GM19099 (cell line): ENCODE measurements around the gene OSTM1.

Experiments used
- POLR2A ChIP-seq: IDR thresholded peaks from 3 replicates; pipeline ENCODE4 v1.6.1; 2011; ENCODE audit warnings: low read depth; ENCODE audit not compliant: insufficient read length; ENCODE audit errors: extremely low read depth

OSTM1 gene

DNA sequence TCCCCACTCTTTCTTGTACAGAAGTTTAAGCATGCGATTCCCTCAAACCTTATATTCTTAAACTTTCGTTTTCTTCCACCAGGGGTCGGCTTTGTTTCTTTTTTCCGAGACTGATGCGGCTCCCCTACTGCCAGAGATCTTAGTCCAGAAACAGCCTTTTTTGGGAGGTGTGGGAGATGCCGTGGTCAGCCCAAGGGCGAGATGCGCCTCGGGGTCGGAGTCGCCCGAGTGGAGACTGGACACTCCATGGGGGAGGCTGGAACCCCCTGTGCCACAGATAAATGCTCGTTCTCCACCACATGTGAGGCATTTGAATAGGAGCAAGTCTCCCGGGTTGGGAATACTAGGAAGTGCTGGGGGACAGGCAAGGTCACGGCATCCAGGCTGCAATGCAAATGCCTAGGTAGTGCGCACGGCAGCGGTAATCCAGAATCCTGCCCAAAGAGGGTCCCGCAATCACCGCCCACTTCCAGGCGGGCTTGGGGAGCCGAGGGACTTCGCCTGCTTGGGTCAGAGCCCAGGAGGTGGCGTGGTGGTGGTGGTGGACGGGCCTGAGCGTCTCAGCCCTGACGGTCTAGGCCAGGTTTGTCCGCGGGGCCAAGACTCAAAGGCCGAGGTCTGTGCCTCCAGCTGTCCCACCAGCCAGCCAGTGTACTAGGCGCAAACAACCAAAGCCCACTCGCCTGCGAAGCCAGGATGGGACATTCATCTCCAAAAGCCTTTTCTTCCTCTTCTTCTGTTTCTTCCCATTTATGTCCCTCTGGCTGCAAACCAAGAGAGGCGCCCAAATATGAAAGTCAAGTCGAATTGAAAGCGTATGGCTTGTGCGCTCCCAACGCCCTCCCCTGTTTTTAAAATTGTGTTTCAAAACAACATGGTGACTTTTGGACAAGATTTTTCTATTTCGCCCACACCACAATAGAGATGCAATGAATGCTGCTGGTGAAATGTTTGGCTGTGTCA is 39.3 kb upstream of the OSTM1 start:
- no peak for TF ChIP-seq POLR2A

DNA sequence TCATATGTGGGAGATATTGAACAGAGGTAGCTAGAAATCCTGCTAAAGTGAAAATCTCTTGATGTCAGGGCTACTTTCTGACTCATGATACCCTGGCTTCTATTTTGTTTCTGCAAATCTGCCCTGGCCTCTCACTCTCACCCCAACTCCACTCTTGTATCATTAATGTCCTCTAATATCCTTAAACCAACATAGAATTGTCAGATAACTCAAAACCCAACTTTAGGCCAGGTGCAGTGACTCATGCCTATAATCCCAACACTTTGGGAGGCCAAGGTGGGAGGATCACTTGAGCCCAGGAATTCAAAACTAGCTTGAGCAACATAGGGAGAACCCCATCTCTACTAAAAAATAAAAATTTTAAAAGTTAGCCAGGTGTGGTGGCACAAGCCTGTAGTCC is 33.8 kb upstream of the OSTM1 start:
- TF ChIP-seq POLR2A = no peak

DNA sequence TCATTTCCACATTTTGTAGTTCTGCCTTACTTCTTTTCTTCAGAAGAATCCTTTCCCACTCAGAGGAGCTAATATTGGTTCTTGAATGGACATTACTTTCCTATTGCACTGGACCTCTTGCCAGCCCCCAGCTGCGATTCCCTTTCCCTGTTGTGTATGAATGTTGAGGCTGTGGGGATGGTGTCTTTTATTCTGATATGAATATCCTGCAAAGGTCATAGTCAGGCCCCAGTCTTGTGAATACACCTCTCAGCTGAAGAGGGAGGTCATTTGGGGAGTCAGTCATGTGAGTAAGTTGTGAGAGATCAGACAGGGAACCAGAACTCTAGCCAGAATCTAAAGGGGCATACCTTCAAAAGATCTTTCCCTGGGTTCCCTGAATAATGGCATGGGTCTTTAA is 32.6 kb upstream of the OSTM1 start:
- TF ChIP-seq POLR2A = no peak

DNA sequence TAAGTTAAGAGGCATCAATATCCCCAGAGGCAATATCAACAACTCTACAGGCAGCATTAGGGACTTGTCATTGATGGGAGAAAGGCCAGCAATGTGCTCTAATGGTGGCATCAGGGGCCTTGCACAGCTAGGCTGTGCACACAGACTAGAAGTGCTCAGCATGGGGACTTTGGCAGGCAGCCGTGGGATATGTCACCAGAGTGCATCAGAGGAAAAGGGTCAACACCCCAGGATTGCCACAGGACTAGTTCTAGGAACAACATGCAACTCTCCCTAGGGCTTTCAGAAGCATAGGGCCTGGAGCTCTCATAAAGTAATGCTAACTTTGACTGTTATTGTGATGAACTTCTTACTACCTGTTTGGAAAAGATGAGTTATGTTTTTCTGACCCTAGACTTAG is 32.2 kb upstream of the OSTM1 start:
- TF ChIP-seq POLR2A = no peak

DNA sequence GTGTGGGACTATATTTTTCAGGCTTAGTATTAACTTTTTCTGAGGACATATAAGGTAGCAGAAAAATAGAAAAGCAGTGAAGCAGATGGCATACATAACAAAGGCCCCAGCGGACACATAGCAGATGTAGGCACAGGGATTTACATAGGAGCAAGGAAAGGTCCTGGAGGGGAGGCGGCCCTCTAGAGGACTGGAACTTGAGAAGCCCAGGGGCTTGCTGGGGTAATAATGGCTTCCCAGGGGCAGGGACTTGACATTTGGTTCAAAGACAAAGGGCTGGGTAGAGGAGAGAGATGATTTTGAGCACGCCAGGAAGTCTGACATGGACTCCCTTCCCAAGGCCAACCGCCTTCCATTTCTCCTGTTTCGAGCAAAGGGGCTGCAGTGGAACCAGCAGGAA is 31.7 kb upstream of the OSTM1 start:
- TF ChIP-seq POLR2A = no peak

DNA sequence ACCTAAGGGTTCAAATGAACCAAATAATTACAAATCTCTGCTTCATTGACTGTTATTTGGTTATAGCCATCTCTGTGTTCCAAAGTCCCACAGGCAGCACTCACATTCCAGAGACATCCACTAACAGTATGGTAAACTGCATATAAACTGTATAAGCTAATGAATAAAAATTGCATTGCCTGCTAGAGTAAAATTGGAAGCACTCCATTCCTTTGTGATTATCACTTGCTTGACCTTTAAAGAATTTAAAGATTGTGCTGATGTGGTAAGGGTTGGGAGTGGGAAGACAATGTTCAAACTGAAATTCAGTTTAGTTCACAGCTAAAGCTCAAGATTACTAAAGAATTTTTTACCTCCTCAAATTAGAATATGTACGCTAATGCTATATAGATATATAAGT is 31.0 kb upstream of the OSTM1 start:
- no peak for TF ChIP-seq POLR2A

DNA sequence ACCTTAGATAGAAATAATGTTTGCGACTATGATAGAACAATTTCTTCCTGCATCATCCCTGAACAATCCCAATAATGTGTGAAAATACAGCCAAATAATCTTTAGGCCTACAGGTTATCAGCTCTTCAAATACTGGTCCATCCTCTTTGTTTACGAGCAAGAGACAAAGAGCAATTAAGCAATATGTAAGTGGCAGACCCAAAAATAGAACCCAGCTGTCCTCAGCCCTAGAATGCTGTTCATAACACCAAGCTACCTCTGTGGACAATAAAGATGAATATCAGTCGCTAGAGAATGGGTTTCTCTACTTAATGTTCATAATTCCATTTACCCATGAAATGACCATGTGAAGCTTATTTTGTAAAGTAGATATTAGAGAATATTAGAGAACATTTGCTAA is 28.4 kb upstream of the OSTM1 start:
- no peak for TF ChIP-seq POLR2A

DNA sequence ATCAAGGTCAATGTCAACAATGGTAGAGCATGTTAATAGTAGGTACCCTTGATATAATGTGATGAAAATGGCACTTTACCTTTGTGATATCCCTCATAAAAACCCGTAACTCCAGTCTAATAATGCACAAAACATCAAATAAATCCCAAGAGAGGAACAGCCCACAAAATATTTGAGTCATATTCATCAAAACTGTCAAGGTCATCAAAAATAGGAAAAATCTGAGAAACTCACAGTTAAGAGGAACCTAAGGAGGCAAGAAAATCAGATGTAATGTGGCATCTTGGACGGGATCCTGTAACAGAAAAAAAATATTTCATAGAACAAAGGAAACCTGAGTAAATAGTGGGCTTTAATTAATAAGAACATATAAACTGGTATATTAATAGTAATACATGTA is 25.5 kb upstream of the OSTM1 start:
- TF ChIP-seq POLR2A = no peak

DNA sequence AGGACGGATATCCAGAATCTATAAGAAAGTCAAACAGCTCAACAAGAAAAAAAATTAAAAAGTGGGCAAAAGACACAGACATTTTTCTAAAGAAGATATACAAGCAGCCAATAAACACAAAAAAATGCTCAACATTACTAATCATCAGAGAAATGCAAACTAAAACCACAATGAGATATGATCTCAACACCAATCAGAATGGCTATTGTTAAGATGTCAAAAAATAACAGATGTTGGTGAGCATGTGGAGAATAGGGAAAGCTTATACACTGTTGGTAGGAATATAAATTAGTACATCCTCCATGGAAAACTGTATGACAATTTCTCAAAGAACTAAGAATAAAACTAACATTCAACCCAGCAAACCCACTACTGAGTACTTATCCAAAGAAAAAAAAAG is 23.3 kb upstream of the OSTM1 start:
- TF ChIP-seq POLR2A = no peak

DNA sequence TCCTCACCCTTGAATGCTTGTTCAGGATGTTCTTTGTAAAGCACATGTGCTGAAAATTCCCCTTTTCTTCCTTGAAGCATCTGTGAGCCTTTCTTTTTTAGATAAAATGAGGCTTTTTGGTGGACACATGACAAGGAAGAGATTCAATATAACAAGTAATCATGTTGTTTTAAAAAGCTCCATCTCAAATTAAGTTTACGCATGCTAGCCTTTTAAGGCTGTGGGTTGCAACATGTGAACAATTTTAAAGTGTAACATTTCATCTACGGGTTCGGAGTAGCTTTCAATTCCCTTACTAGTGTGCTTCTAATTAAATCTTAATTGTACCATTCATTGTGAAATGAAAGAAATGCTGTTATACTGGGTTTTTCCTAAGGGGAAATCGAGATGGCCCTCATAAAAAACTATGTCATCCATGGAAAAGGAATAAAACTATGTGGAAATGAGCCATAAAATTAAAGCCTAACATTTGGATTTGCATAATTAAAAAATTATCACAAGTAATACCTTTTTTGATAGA is 19.3 kb upstream of the OSTM1 start:
- TF ChIP-seq POLR2A = no peak

DNA sequence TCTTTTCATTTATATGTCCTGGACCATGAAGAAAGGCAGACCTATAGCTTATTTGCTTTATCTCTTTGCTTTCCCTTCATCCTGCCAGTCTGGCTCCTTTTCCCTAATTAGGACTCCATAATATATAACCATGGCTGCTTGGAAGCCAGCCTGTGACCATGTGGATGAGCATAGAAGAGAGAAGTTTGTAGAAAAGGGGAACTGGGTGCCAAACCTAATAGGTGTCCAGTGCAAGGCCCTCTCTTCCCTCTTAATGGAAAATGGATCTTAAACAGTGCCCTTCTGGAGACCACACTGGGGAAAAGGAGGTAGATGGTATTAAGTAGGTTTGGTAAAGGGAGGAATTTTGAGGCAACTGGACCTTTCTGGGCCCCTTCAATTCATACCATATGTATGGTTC is 16.7 kb upstream of the OSTM1 start:
- TF ChIP-seq POLR2A = no peak

DNA sequence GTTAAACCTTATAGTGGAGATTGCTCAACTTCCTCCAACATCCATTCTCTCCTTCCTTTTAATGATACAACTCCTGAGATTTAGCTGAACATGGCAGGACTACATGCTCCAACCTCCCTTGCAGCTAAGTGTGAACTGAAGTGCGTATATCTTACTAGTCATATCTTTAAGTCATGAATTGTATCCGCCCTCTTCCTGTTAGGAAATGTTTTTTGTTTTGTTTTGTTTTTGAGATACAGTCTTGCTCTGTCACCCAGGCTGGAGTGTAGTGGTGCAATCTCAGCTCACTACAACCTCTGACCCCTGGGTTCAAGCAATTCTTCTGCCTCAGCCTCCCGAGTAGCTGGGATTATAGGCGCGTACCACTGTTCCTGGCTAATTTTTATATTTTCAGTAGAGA is 8.8 kb upstream of the OSTM1 start:
- no peak for TF ChIP-seq POLR2A

DNA sequence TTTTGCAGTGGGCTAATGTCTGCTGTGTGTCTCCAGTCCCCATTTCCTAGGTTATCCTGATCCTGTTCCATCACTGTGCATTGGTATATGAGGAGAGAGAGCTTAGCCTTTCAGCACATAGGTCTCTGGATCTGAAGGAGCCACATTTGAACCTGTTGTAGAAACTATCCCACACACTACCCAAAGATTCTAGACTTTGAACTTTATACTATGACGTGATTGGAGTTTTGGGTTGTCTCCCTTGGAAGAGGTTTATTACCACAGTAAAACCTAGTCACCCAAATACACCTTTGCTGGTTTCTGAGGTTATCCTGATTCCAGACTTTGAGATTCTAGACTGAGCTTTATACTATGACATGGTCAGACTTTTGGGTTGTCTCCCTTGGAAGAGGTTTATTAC is 8.0 kb upstream of the OSTM1 start:
- TF ChIP-seq POLR2A = no peak

DNA sequence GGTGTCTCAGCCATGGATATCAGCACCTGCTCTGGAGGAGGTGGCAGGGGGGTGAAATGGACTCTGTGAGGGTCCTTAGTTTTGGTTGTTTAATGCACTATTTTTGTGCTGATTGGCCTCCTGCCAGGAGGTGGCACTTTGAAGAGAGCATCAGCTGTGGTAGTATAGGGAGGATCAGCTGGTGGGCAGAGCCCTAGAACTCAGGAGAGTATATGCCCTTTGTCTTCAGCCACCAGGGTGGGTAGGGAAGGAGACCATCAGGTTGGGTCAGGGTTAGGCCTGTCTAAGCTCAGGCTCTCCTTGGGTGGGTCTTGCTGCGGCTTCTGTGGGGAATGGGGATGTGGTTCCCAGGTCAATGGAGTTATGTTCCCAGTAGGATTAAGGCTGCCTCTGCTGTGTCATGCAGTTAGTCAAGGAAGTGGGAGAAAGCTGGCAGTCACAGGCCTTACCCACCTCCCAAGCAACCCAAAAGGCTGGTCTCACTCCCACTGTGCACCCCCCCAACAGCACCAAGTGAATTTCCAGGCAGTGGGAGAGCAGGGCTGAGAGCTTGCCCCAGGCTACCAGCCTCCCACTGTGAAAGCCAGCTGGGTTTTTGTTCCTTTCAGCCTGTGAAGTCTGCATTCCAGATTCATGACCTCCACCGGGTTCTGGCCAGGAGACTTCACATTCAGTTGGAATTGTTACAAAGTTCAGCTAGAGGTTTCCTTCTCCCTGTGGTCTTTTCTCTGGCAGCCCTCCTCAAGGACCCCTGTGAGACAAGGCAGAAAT is 5.7 kb upstream of the OSTM1 start:
- TF ChIP-seq POLR2A = no peak

DNA sequence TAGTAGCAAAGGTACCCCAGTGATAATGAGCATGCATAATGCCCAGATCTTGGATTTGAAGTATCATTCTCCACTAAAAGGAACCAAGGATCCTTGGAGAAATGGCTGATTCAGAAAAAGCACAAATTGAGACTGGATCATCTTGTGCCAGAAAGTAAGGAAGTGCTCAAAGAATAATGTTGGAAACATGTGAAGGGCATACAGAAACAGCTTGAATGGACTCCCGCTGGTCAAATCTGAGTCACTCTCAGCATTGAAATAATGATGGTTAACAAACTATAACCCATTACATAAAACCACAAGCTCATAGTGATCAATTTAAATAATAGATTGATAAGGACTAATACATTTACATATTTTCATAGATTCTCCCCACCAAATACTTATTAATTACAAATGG is 3.6 kb upstream of the OSTM1 start:
- TF ChIP-seq POLR2A = no peak

DNA sequence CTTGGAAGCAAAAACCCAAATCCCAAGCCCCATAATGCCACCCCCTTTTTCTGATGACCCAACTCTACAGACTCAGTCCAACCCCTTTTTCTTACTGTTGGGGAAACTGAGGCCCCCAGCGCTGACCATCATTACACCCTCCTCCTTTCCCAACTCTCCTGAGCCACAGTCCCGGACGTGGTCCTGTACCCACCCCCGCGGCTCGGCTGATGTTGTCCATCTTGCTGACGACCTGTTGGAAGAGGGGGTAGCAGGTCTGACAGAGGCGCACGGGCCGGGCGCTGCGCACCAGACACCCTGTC is 533 bp downstream of the OSTM1 start:
- no peak for TF ChIP-seq POLR2A
